Loucy (cell line): Measurements from ENCODE around the gene SMIM38.

Experiments
- H2AFZ ChIP-seq: fragments of 200-600 bp; sonication (generic); 2 replicates; pipeline ENCODE4 v1.6.0; 2016; ENCODE audit warnings: antibody characterized with exemption, mild to moderate bottlenecking, low read length, moderate library complexity
- H3F3A ChIP-seq: fragments of 200-600 bp; 2 replicates; pipeline ENCODE4 v1.6.0; 2016; ENCODE audit warnings: antibody characterized with exemption, low read depth, mild to moderate bottlenecking
- H3K27me3 ChIP-seq: fragments of 200-600 bp; sonication (generic); 2 replicates; pipeline ENCODE4 v1.6.1; 2014; ENCODE audit warnings: low read length, mild to moderate bottlenecking; ENCODE audit not compliant: insufficient read depth, poor library complexity, severe bottlenecking
- H3K36me3 ChIP-seq: fragments of 200-600 bp; sonication (generic); 2 replicates; pipeline ENCODE4 v1.6.1; 2016; ENCODE audit warnings: low read length; ENCODE audit not compliant: insufficient read depth
- H3K4me1 ChIP-seq: fragments of 200-600 bp; sonication (generic); 2 replicates; pipeline ENCODE4 v1.5.1; 2014; ENCODE audit warnings: low read length, mild to moderate bottlenecking; ENCODE audit not compliant: insufficient read depth, poor library complexity, severe bottlenecking
- H3K4me2 ChIP-seq: fragments of 200-600 bp; sonication (generic); 2 replicates; pipeline ENCODE4 v1.6.0; 2014; ENCODE audit warnings: antibody characterized with exemption, low read length, low read depth, mild to moderate bottlenecking; ENCODE audit not compliant: poor library complexity, severe bottlenecking
- H3K4me3 ChIP-seq: fragments of 200-600 bp; sonication (generic); 2 replicates; pipeline ENCODE4 v1.5.1; 2014; ENCODE audit warnings: low read length, mild to moderate bottlenecking, mixed read lengths; ENCODE audit not compliant: poor library complexity, severe bottlenecking
- H3K79me2 ChIP-seq: fragments of 200-600 bp; sonication (generic); 2 replicates; pipeline ENCODE4 v1.6.1; 2014; ENCODE audit warnings: low read length; ENCODE audit not compliant: insufficient read depth
- H3K9ac ChIP-seq: fragments of 200-600 bp; sonication (generic); 2 replicates; pipeline ENCODE4 v1.6.0; 2014; ENCODE audit warnings: mild to moderate bottlenecking, low read depth, low read length, moderate library complexity; ENCODE audit not compliant: poor library complexity, severe bottlenecking
- H3K9me2 ChIP-seq: fragments of 200-600 bp; sonication (generic); replicated peaks from 2 replicates; pipeline ENCODE4 v1.6.1; 2016; ENCODE audit warnings: low read depth, low read length, mixed read lengths
- H3K9me3 ChIP-seq: fragments of 200-600 bp; sonication (generic); 2 replicates; pipeline ENCODE4 v1.6.1; 2014; ENCODE audit warnings: mild to moderate bottlenecking, antibody characterized with exemption, low read length, low read depth; ENCODE audit not compliant: insufficient read depth
- H4K20me1 ChIP-seq: fragments of 200-600 bp; sonication (generic); 2 replicates; pipeline ENCODE4 v1.6.0; 2014; ENCODE audit warnings: antibody characterized with exemption, low read length, mild to moderate bottlenecking; ENCODE audit not compliant: insufficient read depth, poor library complexity, severe bottlenecking
- CTCF ChIP-seq: fragments of 200-600 bp; sonication (generic); conservative IDR thresholded peaks from 2 replicates; pipeline ENCODE4 v1.5.1; 2014; ENCODE audit warnings: mild to moderate bottlenecking, antibody characterized with exemption, low read length
- EZH2phosphoT487 ChIP-seq: fragments of 200-600 bp; IDR thresholded peaks from 2 replicates; pipeline ENCODE4 v1.6.1; 2018; ENCODE audit warnings: antibody characterized with exemption, mild to moderate bottlenecking, moderate library complexity, borderline replicate concordance

Gene SMIM38

DNA sequence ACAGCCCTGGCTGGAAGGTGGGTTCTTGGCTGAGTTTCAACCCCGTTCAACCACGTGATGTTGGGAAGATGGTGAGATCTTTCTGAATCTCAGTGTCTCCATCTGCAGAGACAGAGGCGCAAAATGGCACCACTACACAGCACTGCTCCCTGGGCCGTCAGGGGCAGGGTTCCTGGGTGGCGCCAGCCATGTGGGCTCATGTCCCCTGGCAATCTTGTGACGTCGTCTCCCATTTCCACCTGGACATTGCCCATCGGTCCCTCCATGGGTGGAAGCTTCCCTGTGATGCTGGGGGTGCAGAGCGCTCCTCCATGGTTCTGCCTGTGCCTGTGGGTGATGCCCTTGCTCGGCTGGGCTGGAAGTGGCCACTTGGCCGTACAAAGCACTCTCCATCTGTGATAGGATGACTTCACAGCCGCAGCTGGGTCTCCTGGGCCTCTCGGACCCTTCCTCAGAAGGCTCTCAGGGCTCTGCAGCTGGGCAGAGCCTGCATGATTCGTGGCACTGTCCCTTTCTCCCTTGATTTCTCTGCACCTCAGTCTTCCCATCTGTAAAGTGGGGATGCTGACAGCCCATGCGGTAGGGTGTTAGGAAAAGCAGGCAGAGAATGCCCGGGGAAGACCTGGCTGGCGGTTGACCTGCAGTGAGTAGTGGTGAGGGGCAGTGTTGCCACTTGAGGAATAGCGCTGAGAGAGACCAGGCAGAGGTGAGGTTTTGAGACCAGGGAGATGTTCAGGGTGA, 35.2 kb downstream of the SMIM38 start:
- Histone ChIP-seq H3K4me2 (no peak overlapping the region), H3K9ac (no peak overlapping the region), H3K4me1 (no peaks in the 10 kb centered on the region), H3F3A (no peaks in the 10 kb centered on the region), H3K79me2 (no peaks in the 10 kb centered on the region), H4K20me1 (no peaks in the 10 kb centered on the region), H3K27me3 (no peaks in the 10 kb centered on the region), H3K9me2 (no peaks in the 10 kb centered on the region), H3K36me3 (no peaks in the 10 kb centered on the region), H2AFZ (no peak overlapping the region), H3K9me3 (no peaks in the 10 kb centered on the region; the same call in 1 of the 2 replicates), H3K4me3 (no peak overlapping the region)
- TF ChIP-seq CTCF (no peak), EZH2phosphoT487 (no peak)

- H3K4me3 ChIP-seq = no peak overlapping the region
- H3K36me3 ChIP-seq = no peaks in the 10 kb centered on the region
- no peaks in the 10 kb centered on the region for H3K9me2 ChIP-seq
- no peaks in the 10 kb centered on the region for H3K4me1 ChIP-seq
- no peaks in the 10 kb centered on the region for H3K27me3 ChIP-seq
- no peak overlapping the region for H3K4me2 ChIP-seq
- H2AFZ ChIP-seq = no peak overlapping the region
- no peaks in the 10 kb centered on the region for H4K20me1 ChIP-seq
- H3K79me2 ChIP-seq = no peaks in the 10 kb centered on the region
- TF ChIP-seq CTCF (no peak), EZH2phosphoT487 (no peak)
- no peaks in the 10 kb centered on the region for H3F3A ChIP-seq
- no peaks in the 10 kb centered on the region; the same call in 1 of the 2 replicates for H3K9me3 ChIP-seq
- H3K9ac ChIP-seq = no peak overlapping the region
Measured at GRCh38 chr11:69192301-69192721, 36.6 kb downstream of the SMIM38 start.

DNA sequence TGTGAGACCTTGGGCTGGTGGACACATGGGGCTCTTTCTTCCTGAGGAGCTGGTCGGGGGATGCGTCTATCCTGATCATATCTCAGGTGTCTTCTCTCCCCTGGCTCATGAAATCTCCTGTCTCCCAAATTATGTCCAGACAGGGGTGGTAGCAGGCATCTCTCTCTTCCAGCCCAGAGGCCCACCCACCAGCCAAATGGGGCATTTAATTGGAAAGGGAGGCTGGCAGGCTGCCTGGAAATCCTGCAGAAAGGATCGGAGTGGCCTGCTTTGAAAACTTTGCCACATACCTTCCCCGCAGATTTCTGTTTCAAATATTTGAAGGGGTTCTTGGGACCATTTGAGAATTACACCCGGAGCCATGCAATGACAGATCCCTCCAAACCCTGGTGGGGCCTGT, 37.4 kb downstream of the SMIM38 start:
- H3K4me3 ChIP-seq = no peak overlapping the region
- no peaks in the 10 kb centered on the region for H3F3A ChIP-seq
- H3K9me2 ChIP-seq = no peaks in the 10 kb centered on the region
- no peaks in the 10 kb centered on the region for H4K20me1 ChIP-seq
- no peak overlapping the region for H2AFZ ChIP-seq
- H3K4me2 ChIP-seq = no peak overlapping the region
- H3K36me3 ChIP-seq = no peaks in the 10 kb centered on the region
- H3K27me3 ChIP-seq = no peaks in the 10 kb centered on the region
- no peaks in the 10 kb centered on the region for H3K4me1 ChIP-seq
- no peak overlapping the region for H3K9ac ChIP-seq
- no peaks in the 10 kb centered on the region for H3K79me2 ChIP-seq
- no peaks in the 10 kb centered on the region for H3K9me3 ChIP-seq
- no peak for TF ChIP-seq EZH2phosphoT487
- TF ChIP-seq CTCF = no peak
